Immature natural killer cell (primary cell): Measurements from ENCODE around the gene APOBEC3A. TPM values are rescaled to one million over a fixed set of nuclear protein-coding genes. Genes with fewer than 3 reads are reported as not detected.
"Not testable (repeated sequence)": the region's sequence is repeated elsewhere in the genome, so short reads cannot be mapped to it uniquely, and the experiment has no call there.

ENCODE experiments used
- DNase-seq, 3 donors: peaks; one replicate each; pipeline ENCODE4 v3.0.0; 2022; ENCODE audit warnings: mixed read lengths in 1 of 3
- H3K27ac Mint-ChIP-seq, 6 donors: one replicate each; pipeline ENCODE4 v1.8.0; 2020; ENCODE audit warnings: mixed read lengths in 6 of 6, mild to moderate bottlenecking in 5 of 6, inconsistent platforms in 4 of 6, moderate library complexity in 3 of 6
- H3K27me3 Mint-ChIP-seq, 3 donors: one replicate each; pipeline ENCODE4 v1.8.0; 2020 to 2021; ENCODE audit warnings: low read depth in 3 of 3, mild to moderate bottlenecking in 3 of 3, mixed read lengths in 3 of 3, moderate library complexity in 3 of 3, inconsistent platforms in 1 of 3
- H3K36me3 Mint-ChIP-seq, 3 donors: one replicate each; pipeline ENCODE4 v1.8.0; 2020; ENCODE audit warnings: mixed read lengths in 3 of 3, inconsistent platforms in 2 of 3, mild to moderate bottlenecking in 2 of 3
- H3K4me1 Mint-ChIP-seq, 2 donors: one replicate each; pipeline ENCODE4 v1.8.0; 2020; ENCODE audit warnings: inconsistent platforms in 2 of 2, mild to moderate bottlenecking in 2 of 2, mixed read lengths in 2 of 2, moderate library complexity in 1 of 2
- H3K4me3 Mint-ChIP-seq, 5 donors: one replicate each; pipeline ENCODE4 v1.8.0; 2020; ENCODE audit warnings: mild to moderate bottlenecking in 5 of 5, mixed read lengths in 5 of 5, inconsistent platforms in 3 of 5, moderate library complexity in 3 of 5
- H3K9me3 Mint-ChIP-seq, 6 donors: one replicate each; pipeline ENCODE4 v1.8.0; 2020; ENCODE audit warnings: mild to moderate bottlenecking in 6 of 6, mixed read lengths in 6 of 6, inconsistent platforms in 4 of 6, moderate library complexity in 3 of 6
- polyA plus RNA-seq, 3 donors: library from polyadenylated mRNA; unstranded; fragments of 300-500 nt; fragmentation: Illumina TruSeq; gene quantifications; one replicate each; pipeline ENCODE4 v1.2.3, GENCODE V29; 2021

The APOBEC3A gene
- polyA plus RNA-seq, 3 donors from 2014 or later = not detected

DNA sequence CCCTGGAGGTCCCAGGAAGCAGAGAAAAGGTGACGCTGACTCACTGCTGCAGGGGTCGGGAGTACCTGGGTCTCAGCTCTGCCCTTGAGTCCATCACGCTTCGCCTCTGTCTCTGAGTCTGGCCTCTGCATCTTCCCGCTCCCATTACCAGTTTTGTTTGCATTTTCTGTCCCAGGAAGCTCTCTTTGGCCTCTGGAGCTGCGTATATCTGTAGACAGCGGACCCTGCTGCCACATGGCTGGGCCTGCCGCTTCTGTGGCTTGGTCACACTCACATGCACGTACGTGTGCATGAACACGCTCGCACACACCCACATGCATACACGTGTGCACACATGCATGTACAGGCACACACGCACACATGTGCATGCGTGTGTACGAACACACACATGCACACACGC, 20.8 kb upstream of the APOBEC3A start:
- DNase-seq = no peak
- H3K4me1 Mint-ChIP-seq = peaks cover 8 to 10% of the 10 kb centered on the region in 2 donors
- peaks cover 0 to 4% (median 0%) of the 10 kb centered on the region in 3 donors for H3K36me3 Mint-ChIP-seq
- peaks cover 12 to 17% (median 14%) of the 10 kb centered on the region in 3 donors for H3K27me3 Mint-ChIP-seq
- H3K27ac Mint-ChIP-seq = no peak overlapping the region
- H3K9me3 Mint-ChIP-seq = no peaks in the 10 kb centered on the region
- no peak overlapping the region for H3K4me3 Mint-ChIP-seq

DNA sequence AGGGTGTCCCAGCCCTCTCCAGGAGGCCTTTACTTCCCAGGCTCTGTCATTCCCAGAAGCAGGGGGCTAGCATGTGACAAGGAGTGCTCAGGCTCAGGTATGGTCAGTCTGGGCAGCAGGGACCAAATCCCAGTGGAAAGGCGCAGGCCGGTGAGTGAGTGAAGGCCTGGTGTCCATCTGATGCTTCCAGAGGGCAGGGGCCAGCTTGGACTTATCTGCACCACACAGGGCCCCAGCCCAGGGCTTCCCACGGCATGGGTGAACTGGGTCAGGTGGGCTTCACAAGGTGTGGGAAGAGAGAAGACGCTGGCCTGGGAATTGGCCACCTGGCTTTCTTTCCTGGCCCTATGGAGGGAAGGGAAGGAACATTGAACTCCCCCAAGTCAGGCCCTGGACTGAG, 20.4 kb upstream of the APOBEC3A start:
- no peak for DNase-seq
- H3K4me1 Mint-ChIP-seq = peaks cover 13 to 14% of the 10 kb centered on the region in 2 donors
- H3K27me3 Mint-ChIP-seq = peaks cover 14 to 18% (median 17%) of the 10 kb centered on the region in 3 donors
- H3K9me3 Mint-ChIP-seq = no peaks in the 10 kb centered on the region
- no peak overlapping the region for H3K4me3 Mint-ChIP-seq
- peaks cover 0 to 4% (median 0%) of the 10 kb centered on the region in 3 donors for H3K36me3 Mint-ChIP-seq
- no peak overlapping the region for H3K27ac Mint-ChIP-seq

DNA sequence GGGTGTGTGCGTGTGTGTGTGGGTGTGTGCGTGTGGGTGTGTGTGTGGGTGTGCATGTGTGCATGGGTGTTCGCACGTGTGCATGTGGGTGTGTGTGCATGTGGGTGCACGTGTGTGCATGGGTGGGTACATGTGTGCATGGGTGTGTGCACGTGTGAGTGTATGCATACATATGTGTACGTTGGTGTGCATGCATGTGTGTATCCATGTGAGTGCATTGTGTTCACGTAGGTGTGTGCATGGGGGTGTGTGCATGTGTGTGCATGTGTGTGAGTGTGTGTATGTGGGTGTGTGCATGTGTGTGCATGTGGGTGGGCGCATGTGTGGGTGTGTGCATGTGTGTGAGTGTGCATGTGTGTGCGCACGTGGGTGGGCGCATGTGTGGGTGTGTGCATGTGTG, 19.9 kb upstream of the APOBEC3A start:
- Mint-ChIP-seq H3K4me3 (no peak overlapping the region), H3K27ac (no peak overlapping the region), H3K27me3 (peaks cover 14 to 20% (median 15%) of the 10 kb centered on the region in 3 donors), H3K36me3 (peaks cover 0 to 4% (median 0%) of the 10 kb centered on the region in 3 donors), H3K4me1 (peaks cover 17 to 18% of the 10 kb centered on the region in 2 donors), H3K9me3 (no peaks in the 10 kb centered on the region)
- no peak for DNase-seq

GRCh38 chr22:38938221-38938620, 19.2 kb upstream of the APOBEC3A start:
- Mint-ChIP-seq H3K9me3 (no peaks in the 10 kb centered on the region), H3K27ac (no peak overlapping the region), H3K27me3 (peaks cover 14 to 22% (median 15%) of the 10 kb centered on the region in 3 donors), H3K36me3 (peaks cover 0 to 4% (median 0%) of the 10 kb centered on the region in 3 donors), H3K4me3 (no peak overlapping the region), H3K4me1 (peaks cover 21 to 22% of the 10 kb centered on the region in 2 donors)
- no peak for DNase-seq

GRCh38 chr22:38938925-38939324, 18.5 kb upstream of the APOBEC3A start:
- Mint-ChIP-seq H3K9me3 (no peaks in the 10 kb centered on the region), H3K36me3 (peaks cover 0 to 2% (median 0%) of the 10 kb centered on the region in 3 donors), H3K27ac (no peak overlapping the region), H3K4me3 (no peak overlapping the region), H3K4me1 (peaks cover 26 to 28% of the 10 kb centered on the region in 2 donors), H3K27me3 (peaks cover 14 to 22% (median 15%) of the 10 kb centered on the region in 3 donors)
- no peak for DNase-seq

DNA sequence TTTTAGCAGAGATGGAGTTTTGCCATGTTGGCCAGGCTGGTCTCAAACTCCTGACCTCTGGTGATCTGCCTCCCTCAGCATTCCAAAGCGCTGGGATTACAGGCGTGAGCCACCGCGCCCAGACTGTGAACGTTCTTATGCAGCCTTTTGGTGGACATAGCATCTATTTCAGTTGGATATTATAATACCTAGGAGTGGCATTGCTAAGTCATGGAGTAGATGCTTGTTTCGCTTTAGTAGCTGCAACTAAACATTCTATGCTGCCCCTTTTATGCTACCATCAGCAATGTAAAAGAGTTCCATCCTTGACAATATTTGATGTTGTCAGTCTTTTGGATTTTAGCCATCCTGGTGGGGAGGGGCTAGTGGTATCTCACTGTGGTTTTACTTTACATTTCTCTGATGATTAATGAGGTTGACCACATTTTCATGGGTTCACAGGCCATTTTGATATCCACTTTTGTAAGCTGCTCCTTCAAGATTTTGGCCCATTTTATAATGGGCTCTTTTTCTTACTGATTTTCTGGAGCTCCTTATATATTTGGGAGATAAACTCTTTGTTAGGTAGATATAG, 16.5 kb upstream of the APOBEC3A start:
- H3K9me3 Mint-ChIP-seq = no peaks in the 10 kb centered on the region
- H3K4me3 Mint-ChIP-seq = peak overlapping the region in 3 of 5 donors; percentile 83 to 91 (median 87)
- peaks cover 12 to 24% (median 16%) of the 10 kb centered on the region in 3 donors for H3K27me3 Mint-ChIP-seq
- DNase-seq = peak in 2 of 3 donors; percentile 15 to 22
- peak overlapping the region in 2 of 6 donors; percentile 32 to 43 for H3K27ac Mint-ChIP-seq
- peaks cover 26 to 28% of the 10 kb centered on the region in 2 donors for H3K4me1 Mint-ChIP-seq
- H3K36me3 Mint-ChIP-seq = no peaks in the 10 kb centered on the region

DNA sequence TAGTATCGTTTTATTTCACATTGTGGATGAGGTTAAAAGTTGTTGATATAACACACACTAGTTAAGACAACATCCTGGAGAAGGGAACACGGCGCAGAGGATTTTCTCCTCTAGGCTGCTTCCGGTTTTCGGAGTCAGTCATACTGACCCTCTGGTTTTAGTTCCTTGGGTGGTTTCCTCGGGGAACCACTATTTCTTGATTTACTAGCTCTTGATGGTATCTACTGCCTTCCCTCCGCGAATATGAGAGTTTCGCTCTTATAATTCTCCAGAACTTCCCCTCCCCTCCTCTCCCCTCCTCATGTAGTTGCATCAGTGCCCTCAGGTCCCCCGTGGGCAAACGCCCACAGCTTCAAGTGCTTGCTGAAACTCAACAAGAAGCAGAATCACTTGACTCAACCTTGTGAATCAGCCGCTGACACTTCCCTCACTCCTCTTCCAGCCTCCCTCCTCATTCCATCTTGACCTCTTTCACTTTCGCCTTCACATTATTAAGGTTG, 15.9 kb upstream of the APOBEC3A start:
- no peaks in the 10 kb centered on the region for H3K9me3 Mint-ChIP-seq
- peak overlapping the region in 4 of 6 donors; percentile 7 to 65 (median 46) for H3K27ac Mint-ChIP-seq
- DNase-seq = peak in 1 of 3 donors; percentile 20
- H3K4me3 Mint-ChIP-seq = peak overlapping the region; percentile 71 to 91 (median 83)
- no peaks in the 10 kb centered on the region for H3K36me3 Mint-ChIP-seq
- H3K4me1 Mint-ChIP-seq = peaks cover 26 to 28% of the 10 kb centered on the region in 2 donors
- H3K27me3 Mint-ChIP-seq = peaks cover 12 to 29% (median 18%) of the 10 kb centered on the region in 3 donors

DNA sequence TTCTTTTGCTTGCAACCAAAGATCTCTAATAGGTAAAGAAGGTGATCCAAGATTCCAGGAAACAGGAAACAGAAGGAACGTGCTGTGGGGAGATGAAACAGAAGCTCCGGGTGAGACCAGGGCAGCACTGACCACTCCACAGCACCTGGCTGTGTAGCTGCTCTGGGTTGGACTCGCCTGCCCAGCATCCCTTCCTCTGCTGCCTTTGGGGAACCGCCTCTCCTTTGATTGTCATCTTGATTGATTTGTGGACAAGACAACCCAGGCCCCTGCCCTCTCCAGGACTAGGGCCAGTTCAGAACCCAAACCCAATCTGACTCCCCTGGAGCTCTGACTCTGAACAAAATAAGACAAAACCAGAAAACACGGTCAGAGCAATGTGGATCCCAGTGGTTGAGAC, 14.7 kb upstream of the APOBEC3A start:
- H3K4me1 Mint-ChIP-seq = peaks cover 26 to 28% of the 10 kb centered on the region in 2 donors
- no peaks in the 10 kb centered on the region for H3K36me3 Mint-ChIP-seq
- DNase-seq = no peak
- peaks cover 12 to 34% (median 14%) of the 10 kb centered on the region in 3 donors for H3K27me3 Mint-ChIP-seq
- no peaks in the 10 kb centered on the region for H3K9me3 Mint-ChIP-seq
- H3K4me3 Mint-ChIP-seq = peak overlapping the region in 3 of 5 donors; percentile 23 to 44 (median 35)
- H3K27ac Mint-ChIP-seq = no peak overlapping the region

- H3K4me3 Mint-ChIP-seq = peak overlapping the region in 2 of 5 donors; percentile 2 to 23
Observed at GRCh38 chr22:38943201-38943600, 14.2 kb upstream of the APOBEC3A start.

DNA sequence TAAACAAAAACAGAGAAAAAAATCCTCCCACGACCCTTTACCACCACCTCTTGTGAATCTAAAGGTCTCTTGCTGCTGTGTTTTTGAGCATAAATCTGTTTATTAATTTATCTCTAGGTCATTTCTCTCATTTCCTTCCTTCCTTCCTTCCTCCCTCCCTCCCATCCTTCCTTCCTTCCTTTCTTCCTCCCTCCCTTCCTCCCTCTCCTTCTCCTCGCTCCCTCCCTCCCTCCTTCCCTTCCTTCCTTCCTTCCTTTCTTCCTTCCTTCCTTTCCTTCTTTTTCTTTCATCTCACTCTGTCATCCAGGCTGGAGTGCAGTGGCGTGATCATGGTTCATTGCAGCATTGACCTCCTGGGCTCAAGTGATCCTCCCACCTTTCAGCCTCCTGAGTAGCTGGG, 13.5 kb upstream of the APOBEC3A start:
- H3K27me3 Mint-ChIP-seq = peaks cover 8 to 32% (median 12%) of the 10 kb centered on the region in 3 donors
- no peaks in the 10 kb centered on the region for H3K36me3 Mint-ChIP-seq
- peaks cover 26 to 28% of the 10 kb centered on the region in 2 donors for H3K4me1 Mint-ChIP-seq
- DNase-seq = no peak
- H3K4me3 Mint-ChIP-seq = peak overlapping the region in 1 of 5 donors; percentile 2
- H3K27ac Mint-ChIP-seq = no peak overlapping the region
- H3K9me3 Mint-ChIP-seq = no peaks in the 10 kb centered on the region

More at GRCh38 chr22:38943201-38943600, 14.2 kb upstream of the APOBEC3A start:
- H3K9me3 Mint-ChIP-seq = no peaks in the 10 kb centered on the region
- DNase-seq = no peak
- peaks cover 26 to 28% of the 10 kb centered on the region in 2 donors for H3K4me1 Mint-ChIP-seq
- no peaks in the 10 kb centered on the region for H3K36me3 Mint-ChIP-seq
- H3K27ac Mint-ChIP-seq = no peak overlapping the region
- H3K27me3 Mint-ChIP-seq = peaks cover 10 to 32% (median 14%) of the 10 kb centered on the region in 3 donors

DNA sequence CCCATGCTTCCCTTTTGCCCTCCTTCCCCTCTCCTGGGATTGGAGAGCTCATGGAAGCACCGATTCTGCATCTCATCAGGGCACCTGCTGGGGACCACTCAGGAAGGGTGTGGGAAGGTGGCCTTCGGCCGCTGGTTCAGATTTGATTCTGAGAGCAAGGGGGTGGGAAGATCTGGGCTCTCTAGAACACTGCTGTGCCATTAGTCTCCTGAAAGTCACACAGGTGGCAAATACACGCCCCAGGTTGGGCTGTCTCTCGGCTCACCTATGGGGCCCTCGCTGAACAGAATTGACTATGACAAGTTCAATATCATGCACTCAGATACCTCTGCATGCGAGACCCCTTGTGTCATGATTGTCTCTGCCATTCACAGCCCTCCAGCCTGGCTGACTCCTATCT, 12.8 kb upstream of the APOBEC3A start:
- no peaks in the 10 kb centered on the region for H3K9me3 Mint-ChIP-seq
- DNase-seq = no peak
- H3K27ac Mint-ChIP-seq = no peak overlapping the region
- H3K27me3 Mint-ChIP-seq = peaks cover 5 to 32% (median 8%) of the 10 kb centered on the region in 3 donors
- H3K4me3 Mint-ChIP-seq = no peak overlapping the region
- peaks cover 26 to 28% of the 10 kb centered on the region in 2 donors for H3K4me1 Mint-ChIP-seq
- H3K36me3 Mint-ChIP-seq = no peaks in the 10 kb centered on the region

DNA sequence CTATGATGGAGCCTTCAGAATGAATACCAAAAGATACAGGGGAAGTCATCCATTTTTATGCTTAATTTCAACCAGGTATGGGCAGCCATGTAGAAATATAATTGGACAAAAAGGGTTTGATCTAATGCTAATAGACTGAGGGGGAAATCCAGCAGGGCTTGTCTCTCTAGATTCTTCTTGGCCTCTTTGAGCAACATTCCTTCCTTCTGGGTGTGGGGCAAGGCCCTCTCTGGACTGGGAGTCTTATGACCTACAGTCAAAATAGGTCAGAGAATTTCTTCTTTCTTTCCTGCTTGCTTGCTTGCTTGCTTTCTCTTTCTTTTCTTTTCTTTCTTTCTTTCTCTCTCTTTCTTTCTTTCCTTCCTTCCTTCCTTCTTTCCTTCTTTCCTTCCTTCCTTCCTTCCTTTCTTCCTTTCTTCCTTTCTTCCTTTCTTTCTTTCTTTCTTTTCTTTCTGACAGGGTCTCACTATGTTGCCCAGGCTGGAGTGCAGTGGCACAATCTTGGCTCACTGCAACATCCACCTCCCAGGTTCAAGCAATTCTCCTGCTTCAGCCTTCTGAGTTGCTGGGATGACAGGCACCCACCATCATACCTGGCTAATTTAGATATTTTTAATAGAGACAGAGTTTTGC, 11.6 kb upstream of the APOBEC3A start:
- not testable (repeated sequence) for H3K36me3 Mint-ChIP-seq, H3K4me3 Mint-ChIP-seq, DNase-seq, H3K27ac Mint-ChIP-seq, H3K9me3 Mint-ChIP-seq
- H3K27me3 Mint-ChIP-seq = peaks cover 5 to 30% (median 8%) of the 10 kb centered on the region in 3 donors
- peaks cover 25 to 26% of the 10 kb centered on the region in 2 donors for H3K4me1 Mint-ChIP-seq

GRCh38 chr22:38946771-38947170, 10.6 kb upstream of the APOBEC3A start:
- no peak for DNase-seq
- H3K36me3 Mint-ChIP-seq = no peaks in the 10 kb centered on the region
- peaks cover 16% of the 10 kb centered on the region in 2 donors for H3K4me1 Mint-ChIP-seq
- peaks cover 5 to 24% (median 6%) of the 10 kb centered on the region in 3 donors for H3K27me3 Mint-ChIP-seq
- H3K9me3 Mint-ChIP-seq = no peaks in the 10 kb centered on the region
- H3K4me3 Mint-ChIP-seq = no peak overlapping the region
- H3K27ac Mint-ChIP-seq = no peak overlapping the region
